HepG2 (cell line): ENCODE measurements around the gene CDKN3. TPM values are rescaled to one million over a fixed set of nuclear protein-coding genes. Genes with fewer than 3 reads are reported as not detected.

Source experiments
- BORCS8-MEF2B ChIP-seq: sonication (generic); formaldehyde crosslinking; IDR thresholded peaks from 2 replicates; pipeline ENCODE4 v1.8.0; 2022; ENCODE audit warnings: mild to moderate bottlenecking, missing genetic modification reagents
- CENPT ChIP-seq: sonication (generic); formaldehyde crosslinking; IDR thresholded peaks from 2 replicates; pipeline ENCODE4 v1.8.0; 2022; ENCODE audit warnings: low read depth, mild to moderate bottlenecking, moderate library complexity, missing genetic modification reagents
- CHD2 ChIP-seq: IDR thresholded peaks from 2 replicates; pipeline ENCODE4 v1.6.1; 2011; ENCODE audit warnings: low read depth, low read length, improper control_type of control experiment
- DDIT3 ChIP-seq: sonication (generic); formaldehyde crosslinking; IDR thresholded peaks from 2 replicates; pipeline ENCODE4 v1.4.0; 2020; ENCODE audit warnings: mild to moderate bottlenecking, missing genetic modification reagents
- FOXO1 ChIP-seq: sonication (generic); formaldehyde crosslinking; IDR thresholded peaks from 2 replicates; pipeline ENCODE4 v1.4.0; 2020; ENCODE audit warnings: missing genetic modification reagents
- GPN1 ChIP-seq: sonication (generic); formaldehyde crosslinking; IDR thresholded peaks from 2 replicates; pipeline ENCODE4 v1.5.1; 2020; ENCODE audit warnings: missing genetic modification reagents, borderline replicate concordance
- HES4 ChIP-seq: sonication (generic); formaldehyde crosslinking; IDR thresholded peaks from 2 replicates; pipeline ENCODE4 v1.9.0; 2021; ENCODE audit warnings: mild to moderate bottlenecking, missing genetic modification reagents, borderline replicate concordance
- JUN ChIP-seq: sonication (generic); formaldehyde crosslinking; IDR thresholded peaks from 2 replicates; pipeline ENCODE4 v1.4.0; 2020; ENCODE audit warnings: mild to moderate bottlenecking, missing genetic modification reagents
- MBD4 ChIP-seq: IDR thresholded peaks from 2 replicates; pipeline ENCODE4 v1.6.1; 2012; ENCODE audit warnings: low read length, inconsistent platforms, borderline replicate concordance
- NCOA5 ChIP-seq: sonication (generic); formaldehyde crosslinking; IDR thresholded peaks from 2 replicates; pipeline ENCODE4 v1.4.0; 2020; ENCODE audit warnings: missing genetic modification reagents
- NFIB ChIP-seq: sonication (generic); formaldehyde crosslinking; IDR thresholded peaks from 2 replicates; pipeline ENCODE4 v1.9.0; 2021; ENCODE audit warnings: missing genetic modification reagents, mild to moderate bottlenecking, borderline replicate concordance
- NFRKB ChIP-seq: fragments of 450-650 bp; IDR thresholded peaks from 2 replicates; pipeline ENCODE4 v1.6.1; 2017
- NR2C2 ChIP-seq: sonication (generic); formaldehyde crosslinking; IDR thresholded peaks from 2 replicates; pipeline ENCODE4 v1.4.0; 2020; ENCODE audit warnings: missing genetic modification reagents, mild to moderate bottlenecking, moderate library complexity, borderline replicate concordance
- SUZ12 ChIP-seq: fragments of 150-350 bp; IDR thresholded peaks from 2 replicates; pipeline ENCODE4 v1.6.1; 2014; ENCODE audit warnings: low read depth, low read length
- TERF1 ChIP-seq: sonication (generic); formaldehyde crosslinking; IDR thresholded peaks from 2 replicates; pipeline ENCODE4 v1.8.0; 2022; ENCODE audit warnings: mild to moderate bottlenecking, missing genetic modification reagents, moderate library complexity
- TSC22D2 ChIP-seq: sonication (generic); formaldehyde crosslinking; IDR thresholded peaks from 2 replicates; pipeline ENCODE4 v1.5.1; 2020; ENCODE audit warnings: missing genetic modification reagents, mild to moderate bottlenecking, borderline replicate concordance
- ZFP36 ChIP-seq: fragments of 150-350 bp; IDR thresholded peaks from 2 replicates; pipeline ENCODE4 v1.6.1; 2018; ENCODE audit warnings: borderline replicate concordance, low read length, low read depth; ENCODE audit not compliant: partially characterized antibody
- ZFP36L1 ChIP-seq: sonication (generic); formaldehyde crosslinking; IDR thresholded peaks from 2 replicates; pipeline ENCODE4 v1.8.0; 2022; ENCODE audit warnings: mild to moderate bottlenecking, missing genetic modification reagents, moderate library complexity
- ZNF180 ChIP-seq: sonication (generic); formaldehyde crosslinking; IDR thresholded peaks from 2 replicates; pipeline ENCODE4 v1.4.0; 2020; ENCODE audit warnings: low read depth, missing genetic modification reagents, borderline replicate concordance
- ZNF292 ChIP-seq: sonication (generic); formaldehyde crosslinking; IDR thresholded peaks from 2 replicates; pipeline ENCODE4 v1.8.1; 2022; ENCODE audit warnings: mild to moderate bottlenecking, low read depth, missing genetic modification reagents, borderline replicate concordance
- ZNF446 ChIP-seq: sonication (generic); formaldehyde crosslinking; IDR thresholded peaks from 2 replicates; pipeline ENCODE4 v1.5.0; 2020; ENCODE audit warnings: mild to moderate bottlenecking, missing genetic modification reagents
- ZNF468 ChIP-seq: sonication (generic); formaldehyde crosslinking; IDR thresholded peaks from 2 replicates; pipeline ENCODE4 v1.8.0; 2022; ENCODE audit warnings: mild to moderate bottlenecking, moderate library complexity, missing genetic modification reagents
- ZNF501 ChIP-seq: sonication (generic); formaldehyde crosslinking; IDR thresholded peaks from 2 replicates; pipeline ENCODE4 v1.5.1; 2020; ENCODE audit warnings: mild to moderate bottlenecking, moderate library complexity, missing genetic modification reagents
- ZNF549 ChIP-seq: sonication (generic); formaldehyde crosslinking; IDR thresholded peaks from 2 replicates; pipeline ENCODE4 v1.5.0; 2020; ENCODE audit warnings: missing genetic modification reagents
- ZNF607 ChIP-seq: sonication (generic); formaldehyde crosslinking; IDR thresholded peaks from 2 replicates; pipeline ENCODE4 v1.5.1; 2020; ENCODE audit warnings: missing genetic modification reagents, mild to moderate bottlenecking, borderline replicate concordance
- ZNF614 ChIP-seq: IDR thresholded peaks from 2 replicates; pipeline ENCODE4 v1.6.1; 2018; ENCODE audit warnings: missing biosample characterization, missing genetic modification reagents, inconsistent platforms, borderline replicate concordance
- polyA plus RNA-seq, 8 experiments: library from polyadenylated mRNA; depleted of rRNA in 3 of 8; stranded (reverse) in 7 of 8; unstranded in 1 of 8; fragments of >200 nt; fragmentation: Illumina TruSeq in 4 of 8; extraction: Trizol in 4 of 8; gene quantifications; 2 replicates each; pipeline versions ENCODE4 v1.2.1 to v1.2.3, GENCODE V29; 2011 to 2016; ENCODE audit warnings: low read depth in 4 of 8, missing spikeins in 1 of 8, mixed read lengths in 1 of 8; ENCODE audit not compliant: insufficient read depth in 1 of 8
- total RNA-seq, 5 experiments: library from RNA; depleted of rRNA; stranded (reverse); fragments of >200 nt; fragmentation: Illumina TruSeq; extraction: Trizol; gene quantifications; 2 replicates each; pipeline ENCODE4 v1.2.3, GENCODE V29; 2016; ENCODE audit warnings: low read depth in 1 of 5
- TF ChIP-seq, protein P1 (sequence below): sonication (generic); formaldehyde crosslinking; IDR thresholded peaks from 2 replicates; pipeline ENCODE4 v1.4.0; 2020; ENCODE audit warnings: missing genetic modification reagents, borderline replicate concordance
- TF ChIP-seq, protein P2 (sequence below): sonication (generic); formaldehyde crosslinking; IDR thresholded peaks from 2 replicates; pipeline ENCODE4 v1.5.0; 2020; ENCODE audit warnings: missing genetic modification reagents

Gene CDKN3
- total and polyA plus RNA-seq, 2 of the 13 experiments (the other 11 are each of a cell fraction or from before 2014, with no cell fraction given) = 63.0 to 88.9 TPM

DNA sequence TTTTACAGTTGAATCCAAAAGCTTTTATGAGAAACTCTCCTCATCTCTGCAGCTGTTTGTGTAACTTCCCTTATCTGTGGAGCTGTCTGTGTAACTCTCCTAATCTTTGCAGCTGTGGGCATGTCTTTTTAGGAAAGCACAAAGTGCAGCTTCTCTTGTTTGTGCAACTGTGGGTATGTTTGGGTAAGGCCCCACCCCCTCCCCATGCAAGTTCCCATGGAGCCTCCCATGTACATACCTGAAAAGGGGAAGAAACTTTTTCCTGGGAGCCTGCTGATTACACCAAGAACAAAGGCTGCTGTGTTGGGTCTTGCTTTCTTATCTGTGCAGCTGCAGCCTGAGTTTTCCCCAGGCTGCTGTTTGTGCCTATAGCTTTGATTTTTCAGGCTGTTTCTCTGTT is 42.7 kb upstream of the CDKN3 start (continued):
- TF ChIP-seq ZNF614 (CRISPR knock-in tag) (peak; percentile 96; the same call in 1 of the 2 replicates), ZFP36 (no peak), HES4 (CRISPR knock-in tag) (no peak), MBD4 (no peak; the same call in 1 of the 2 replicates), NCOA5 (CRISPR knock-in tag) (no peak), TERF1 (CRISPR knock-in tag) (no peak), ZNF607 (CRISPR knock-in tag) (no peak), SUZ12 (no peak), BORCS8-MEF2B (no peak), NFIB (CRISPR knock-in tag) (no peak), CENPT (no peak), ZNF501 (peak; percentile 27; the same call in 1 of the 2 replicates), ZFP36L1 (CRISPR knock-in tag) (peak; percentile 49; the same call in 1 of the 2 replicates), NFRKB (no peak), ZNF549 (no peak), NR2C2 (CRISPR knock-in tag) (peak; percentile 63), CHD2 (no peak), FOXO1 (peak; percentile 97), ZNF468 (no peak), TSC22D2 (CRISPR knock-in tag) (peak; percentile 34; the same call in 1 of the 2 replicates), ZNF180 (no peak), ZNF292 (CRISPR knock-in tag) (peak; percentile 99), JUN (CRISPR knock-in tag) (peak; percentile 56; the same call in 1 of the 2 replicates), GPN1 (CRISPR knock-in tag) (no peak), ZNF446 (no peak), DDIT3 (CRISPR knock-in tag) (no peak)
- TF ChIP-seq, protein P1, sequence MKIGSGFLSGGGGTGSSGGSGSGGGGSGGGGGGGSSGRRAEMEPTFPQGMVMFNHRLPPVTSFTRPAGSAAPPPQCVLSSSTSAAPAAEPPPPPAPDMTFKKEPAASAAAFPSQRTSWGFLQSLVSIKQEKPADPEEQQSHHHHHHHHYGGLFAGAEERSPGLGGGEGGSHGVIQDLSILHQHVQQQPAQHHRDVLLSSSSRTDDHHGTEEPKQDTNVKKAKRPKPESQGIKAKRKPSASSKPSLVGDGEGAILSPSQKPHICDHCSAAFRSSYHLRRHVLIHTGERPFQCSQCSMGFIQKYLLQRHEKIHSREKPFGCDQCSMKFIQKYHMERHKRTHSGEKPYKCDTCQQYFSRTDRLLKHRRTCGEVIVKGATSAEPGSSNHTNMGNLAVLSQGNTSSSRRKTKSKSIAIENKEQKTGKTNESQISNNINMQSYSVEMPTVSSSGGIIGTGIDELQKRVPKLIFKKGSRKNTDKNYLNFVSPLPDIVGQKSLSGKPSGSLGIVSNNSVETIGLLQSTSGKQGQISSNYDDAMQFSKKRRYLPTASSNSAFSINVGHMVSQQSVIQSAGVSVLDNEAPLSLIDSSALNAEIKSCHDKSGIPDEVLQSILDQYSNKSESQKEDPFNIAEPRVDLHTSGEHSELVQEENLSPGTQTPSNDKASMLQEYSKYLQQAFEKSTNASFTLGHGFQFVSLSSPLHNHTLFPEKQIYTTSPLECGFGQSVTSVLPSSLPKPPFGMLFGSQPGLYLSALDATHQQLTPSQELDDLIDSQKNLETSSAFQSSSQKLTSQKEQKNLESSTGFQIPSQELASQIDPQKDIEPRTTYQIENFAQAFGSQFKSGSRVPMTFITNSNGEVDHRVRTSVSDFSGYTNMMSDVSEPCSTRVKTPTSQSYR (CRISPR knock-in tag) = peak; percentile 99
- TF ChIP-seq, protein P2, sequence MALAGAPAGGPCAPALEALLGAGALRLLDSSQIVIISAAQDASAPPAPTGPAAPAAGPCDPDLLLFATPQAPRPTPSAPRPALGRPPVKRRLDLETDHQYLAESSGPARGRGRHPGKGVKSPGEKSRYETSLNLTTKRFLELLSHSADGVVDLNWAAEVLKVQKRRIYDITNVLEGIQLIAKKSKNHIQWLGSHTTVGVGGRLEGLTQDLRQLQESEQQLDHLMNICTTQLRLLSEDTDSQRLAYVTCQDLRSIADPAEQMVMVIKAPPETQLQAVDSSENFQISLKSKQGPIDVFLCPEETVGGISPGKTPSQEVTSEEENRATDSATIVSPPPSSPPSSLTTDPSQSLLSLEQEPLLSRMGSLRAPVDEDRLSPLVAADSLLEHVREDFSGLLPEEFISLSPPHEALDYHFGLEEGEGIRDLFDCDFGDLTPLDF = no peak
